DOHH2 (cell line): ENCODE results near the gene ACAT1.

Experiments
- H3F3A ChIP-seq: fragments of 200-600 bp; sonication (generic), shearing (Covaris generic); 2 replicates; pipeline ENCODE4 v1.6.0; 2016; ENCODE audit warnings: antibody characterized with exemption, mild to moderate bottlenecking; ENCODE audit not compliant: control insufficient read depth, insufficient read depth
- H3K27ac ChIP-seq: fragments of 200-600 bp; sonication (generic); 2 replicates; pipeline ENCODE4 v1.5.1; 2014; ENCODE audit warnings: low read depth, mild to moderate bottlenecking, low read length, moderate library complexity
- H3K27me3 ChIP-seq: fragments of 200-600 bp; sonication (generic); 2 replicates; pipeline ENCODE4 v1.6.1; 2014; ENCODE audit warnings: mild to moderate bottlenecking, low read length, mixed read lengths; ENCODE audit not compliant: control insufficient read depth
- H3K36me3 ChIP-seq: fragments of 200-600 bp; sonication (generic); 2 replicates; pipeline ENCODE4 v1.6.1; 2014; ENCODE audit warnings: mild to moderate bottlenecking, low read length, moderate library complexity, mixed read lengths; ENCODE audit not compliant: control insufficient read depth
- H3K4me1 ChIP-seq: fragments of 200-600 bp; sonication (generic); 2 replicates; pipeline ENCODE4 v1.6.1; 2014; ENCODE audit warnings: mild to moderate bottlenecking, low read length, mixed read lengths; ENCODE audit not compliant: control insufficient read depth
- H3K4me2 ChIP-seq: fragments of 200-600 bp; sonication (generic); 2 replicates; pipeline ENCODE4 v1.6.0; 2014; ENCODE audit warnings: mild to moderate bottlenecking, low read length, moderate library complexity
- H3K4me3 ChIP-seq: fragments of 200-600 bp; sonication (generic); 2 replicates; pipeline ENCODE4 v1.5.1; 2014; ENCODE audit warnings: mild to moderate bottlenecking, low read length, mixed read lengths
- H3K79me2 ChIP-seq: fragments of 200-600 bp; sonication (generic); 2 replicates; pipeline ENCODE4 v1.6.1; 2014; ENCODE audit warnings: mild to moderate bottlenecking, low read length, mixed read lengths; ENCODE audit not compliant: control insufficient read depth
- H3K9me2 ChIP-seq: fragments of 200-600 bp; sonication (generic); replicated peaks from 2 replicates; pipeline ENCODE4 v1.6.1; 2014; ENCODE audit warnings: mild to moderate bottlenecking, low read length, mixed read lengths; ENCODE audit not compliant: control insufficient read depth
- H3K9me3 ChIP-seq: fragments of 200-600 bp; sonication (generic); 2 replicates; pipeline ENCODE4 v1.6.1; 2014; ENCODE audit warnings: antibody characterized with exemption, low read length, mixed read lengths; ENCODE audit not compliant: control insufficient read depth, insufficient read depth
- H4K20me1 ChIP-seq: fragments of 200-600 bp; sonication (generic); 2 replicates; pipeline ENCODE4 v1.6.0; 2014; ENCODE audit warnings: low read depth, mild to moderate bottlenecking, antibody characterized with exemption, low read length, moderate library complexity; ENCODE audit not compliant: control insufficient read depth, insufficient read depth
- EZH2phosphoT487 ChIP-seq: fragments of 200-600 bp; sonication (generic); IDR thresholded peaks from 2 replicates; pipeline ENCODE4 v1.6.1; 2017; ENCODE audit warnings: borderline replicate concordance, mild to moderate bottlenecking, antibody characterized with exemption, low read length, moderate library complexity, mixed read lengths
- TF ChIP-seq, protein P1 (sequence below): fragments of 200-600 bp; sonication (generic); IDR thresholded peaks from one replicate; pipeline ENCODE4 v1.5.1; 2014; ENCODE audit warnings: antibody characterized with exemption, mild to moderate bottlenecking, low read depth, low read length; ENCODE audit not compliant: poor library complexity, severe bottlenecking

Gene ACAT1

DNA sequence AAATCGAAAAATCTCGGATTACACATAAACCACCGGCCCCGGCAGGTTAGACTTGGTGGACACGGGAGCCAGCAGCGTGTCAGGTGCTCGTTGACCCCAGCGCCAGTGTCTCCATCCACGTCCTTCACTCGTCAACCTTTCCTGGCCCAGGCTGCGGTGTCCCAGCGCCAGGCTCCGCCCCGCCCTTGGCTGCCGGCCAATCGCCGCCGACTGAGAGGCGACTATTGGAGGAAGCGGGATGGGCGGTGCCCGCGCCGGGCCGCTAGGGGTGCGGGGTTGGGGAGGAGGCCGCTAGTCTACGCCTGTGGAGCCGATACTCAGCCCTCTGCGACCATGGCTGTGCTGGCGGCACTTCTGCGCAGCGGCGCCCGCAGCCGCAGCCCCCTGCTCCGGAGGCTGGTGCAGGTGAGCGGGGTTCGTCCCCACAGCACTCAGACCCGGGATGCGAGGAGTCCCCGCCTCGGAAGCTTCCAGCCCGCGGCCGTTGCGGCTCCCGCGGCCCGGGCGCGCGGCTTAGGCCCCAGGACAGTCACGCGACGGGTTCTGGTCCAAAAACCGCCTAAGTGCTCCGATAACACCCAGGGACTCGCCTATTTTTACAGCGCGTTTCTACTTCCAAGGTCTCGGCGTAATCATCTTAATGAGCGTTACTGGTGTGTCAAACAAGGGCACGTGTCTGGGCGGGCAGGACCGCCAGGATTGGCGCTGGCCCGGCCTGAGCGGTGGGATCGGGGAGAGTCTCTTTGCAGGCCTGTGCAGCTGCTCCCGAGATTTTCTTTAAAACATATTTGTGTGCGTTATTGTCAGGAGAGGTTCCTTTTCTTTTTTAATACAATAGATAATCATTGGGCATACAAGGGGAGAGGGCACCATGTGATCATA is at the start of gene ACAT1:
Gene ACAT1 (plus strand): TSS at position 294 of the 882 bp plus-strand sequence. CDS start 40 bp downstream, at position 334.
- peak within 1 kb of the TSS; percentile 76 for H3K4me2 ChIP-seq
- 0 out of 2 replicates have a peak, but pooled peaks cover 2% of the 10 kb centered on the region for H3K36me3 ChIP-seq
- peaks cover 42% of the 10 kb centered on the region for H3K4me1 ChIP-seq
- peak within 1 kb of the TSS; percentile 84 for H3K4me3 ChIP-seq
- no peaks in the 10 kb centered on the region for H3K9me3 ChIP-seq
- no peaks in the 10 kb centered on the region for H3K27me3 ChIP-seq
- H3F3A ChIP-seq = peaks cover 6% of the 10 kb centered on the region; the same call in 1 of the 2 replicates
- TF ChIP-seq, protein P1, sequence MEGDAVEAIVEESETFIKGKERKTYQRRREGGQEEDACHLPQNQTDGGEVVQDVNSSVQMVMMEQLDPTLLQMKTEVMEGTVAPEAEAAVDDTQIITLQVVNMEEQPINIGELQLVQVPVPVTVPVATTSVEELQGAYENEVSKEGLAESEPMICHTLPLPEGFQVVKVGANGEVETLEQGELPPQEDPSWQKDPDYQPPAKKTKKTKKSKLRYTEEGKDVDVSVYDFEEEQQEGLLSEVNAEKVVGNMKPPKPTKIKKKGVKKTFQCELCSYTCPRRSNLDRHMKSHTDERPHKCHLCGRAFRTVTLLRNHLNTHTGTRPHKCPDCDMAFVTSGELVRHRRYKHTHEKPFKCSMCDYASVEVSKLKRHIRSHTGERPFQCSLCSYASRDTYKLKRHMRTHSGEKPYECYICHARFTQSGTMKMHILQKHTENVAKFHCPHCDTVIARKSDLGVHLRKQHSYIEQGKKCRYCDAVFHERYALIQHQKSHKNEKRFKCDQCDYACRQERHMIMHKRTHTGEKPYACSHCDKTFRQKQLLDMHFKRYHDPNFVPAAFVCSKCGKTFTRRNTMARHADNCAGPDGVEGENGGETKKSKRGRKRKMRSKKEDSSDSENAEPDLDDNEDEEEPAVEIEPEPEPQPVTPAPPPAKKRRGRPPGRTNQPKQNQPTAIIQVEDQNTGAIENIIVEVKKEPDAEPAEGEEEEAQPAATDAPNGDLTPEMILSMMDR = no peak
- no peak for TF ChIP-seq EZH2phosphoT487
- H3K79me2 ChIP-seq = peaks cover 48% of the 10 kb centered on the region
- H3K27ac ChIP-seq = 0 out of 2 replicates have a peak within 1 kb of the TSS, but pooled peaks have one; percentile 16
- 0 out of 2 replicates have a peak, but pooled peaks cover 2% of the 10 kb centered on the region for H4K20me1 ChIP-seq
- no peaks in the 10 kb centered on the region for H3K9me2 ChIP-seq

DNA sequence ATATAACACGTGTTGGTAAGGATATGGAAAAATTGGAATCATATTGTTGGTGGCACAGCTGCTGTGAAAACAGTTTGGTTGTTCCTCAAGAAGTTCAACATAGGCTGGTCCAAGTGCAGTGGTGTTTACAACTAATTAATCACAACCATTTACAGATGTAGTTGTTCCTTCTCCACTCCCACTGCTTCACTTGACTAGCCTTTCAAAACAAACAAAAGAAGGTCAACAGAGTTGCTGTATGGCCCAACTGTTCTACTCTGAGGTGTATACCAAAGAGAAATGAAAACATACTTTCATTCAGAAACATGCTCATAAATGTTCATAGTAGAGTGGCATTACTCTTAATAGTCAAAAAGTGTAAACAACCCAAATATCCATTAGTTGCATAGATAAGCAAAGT is 36.6 kb upstream of the ACAT1 start:
- no peaks in the 10 kb centered on the region for H4K20me1 ChIP-seq
- H3K79me2 ChIP-seq = no peaks in the 10 kb centered on the region
- no peaks in the 10 kb centered on the region for H3K27me3 ChIP-seq
- H3K36me3 ChIP-seq = peaks cover 42% of the 10 kb centered on the region
- no peak overlapping the region for H3K4me3 ChIP-seq
- H3K27ac ChIP-seq = no peak overlapping the region
- H3K9me3 ChIP-seq = no peaks in the 10 kb centered on the region
- H3K4me2 ChIP-seq = no peak overlapping the region
- TF ChIP-seq, protein P1 = no peak
- no peak for TF ChIP-seq EZH2phosphoT487
- no peaks in the 10 kb centered on the region for H3K4me1 ChIP-seq
- H3F3A ChIP-seq = no peaks in the 10 kb centered on the region
- no peaks in the 10 kb centered on the region for H3K9me2 ChIP-seq

DNA sequence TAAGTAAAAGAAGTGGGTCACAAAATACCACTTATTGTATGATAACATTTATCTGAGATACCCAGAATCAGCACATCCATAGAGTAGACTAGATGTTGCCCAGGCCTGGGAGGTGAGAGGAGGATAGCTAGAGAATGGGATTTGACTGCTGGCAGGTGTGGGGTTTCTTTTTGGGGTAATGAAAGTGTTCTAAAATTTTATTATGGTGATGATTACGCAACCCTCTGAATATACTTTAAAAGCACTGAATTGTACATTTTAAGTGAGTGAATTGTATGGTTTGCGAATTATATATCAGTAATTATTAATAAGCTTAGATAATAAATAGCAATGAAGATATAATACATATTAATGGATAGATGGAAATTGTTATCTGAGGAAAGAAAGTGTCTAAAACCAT is 35.7 kb upstream of the ACAT1 start:
- Histone ChIP-seq H3K4me3 (no peak overlapping the region), H3K9me3 (no peaks in the 10 kb centered on the region), H3K27me3 (no peaks in the 10 kb centered on the region), H3K27ac (no peak overlapping the region), H3K36me3 (peaks cover 38% of the 10 kb centered on the region), H3F3A (no peaks in the 10 kb centered on the region), H3K4me2 (no peak overlapping the region), H3K9me2 (no peaks in the 10 kb centered on the region), H4K20me1 (no peaks in the 10 kb centered on the region), H3K4me1 (no peaks in the 10 kb centered on the region), H3K79me2 (no peaks in the 10 kb centered on the region)
- no peak for TF ChIP-seq EZH2phosphoT487
- TF ChIP-seq, protein P1 = no peak
